ENCODE results near the gene SPSB1. TPM values are rescaled to one million over a fixed set of nuclear protein-coding genes. Genes with fewer than 3 reads are reported as not detected.

SPSB1 gene
- total and polyA plus RNA-seq, 10 of the 15 experiments (the other 5 are each of a cell fraction or from before 2014, with no cell fraction given), result 0.02 to 2.0 (median 0.90) TPM; not detected in 1

DNA sequence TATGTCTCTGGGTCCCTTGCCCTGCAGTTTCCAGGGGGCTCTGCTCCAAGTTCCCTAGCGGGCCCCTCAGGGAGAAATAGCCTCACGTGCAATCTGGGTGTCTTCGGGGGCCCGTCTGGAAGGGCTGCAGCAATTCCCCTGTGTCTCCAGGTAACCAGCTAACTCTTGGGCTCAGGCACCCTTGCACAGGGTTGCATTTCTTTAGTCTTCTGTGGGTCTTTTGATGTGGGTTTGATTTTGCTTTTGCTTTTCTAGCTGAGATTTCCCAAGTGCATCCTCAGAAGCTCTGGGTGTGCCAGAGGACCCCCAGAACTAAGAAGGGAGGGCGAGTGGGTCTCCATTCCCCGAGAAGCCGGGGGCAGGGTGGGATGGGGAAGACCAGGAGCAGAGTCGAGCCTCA lies 75.7 kb downstream of the SPSB1 start:
- in situ Hi-C loops (cut with MboI), result no loop called here
- H3K9ac ChIP-seq (ENCODE audit: control insufficient read depth, insufficient read depth, low read length), result no peak overlapping the region
- no peaks in the 10 kb centered on the region for H3K79me2 ChIP-seq (ENCODE audit: control insufficient read depth, insufficient read depth, low read length)
- no peak for DNase-seq (ENCODE audit: low read depth, low spot score)
- ChIA-PET CTCF (interaction anchor here (1.3 kb wide), 1 partner anchor 123 kb away, joined by 3 read pairs; no protein-coding TSS in a partner anchor), SMC1A (ENCODE audit: uncharacterized antibody, unreplicated experiment) (interaction anchor here (1.3 to 1.4 kb wide), 2 partner anchors 54 to 87 kb away, joined by 3 to 5 read pairs; no protein-coding TSS in a partner anchor), RAD21 (ENCODE audit: unreplicated experiment) (no interaction called here), POLR2A (no interaction called here)
- BruUV-seq (replicated peaks), result no TSS peak
- H3K27ac ChIP-seq (ENCODE audit: control insufficient read depth, insufficient read depth), result no peak overlapping the region
- intact Hi-C loops (cut with micrococcal nuclease; ENCODE audit: unreplicated experiment), result no loop called here
- no peaks in the 10 kb centered on the region for H3K9me3 ChIP-seq (replicated peaks; ENCODE audit: control insufficient read depth, insufficient read depth, low read length)
- H3K36me3 ChIP-seq (ENCODE audit: control insufficient read depth in 2 of 2, insufficient read depth in 2 of 2, low read length in 1 of 2), result no peaks in the 10 kb centered on the region
- no peak overlapping the region for H3K4me2 ChIP-seq (ENCODE audit: control insufficient read depth, insufficient read depth)
- H3K27me3 ChIP-seq (replicated peaks in 1 of 2; ENCODE audit: control insufficient read depth in 2 of 2, insufficient read depth in 2 of 2, low read length in 1 of 2), result no peaks in the 10 kb centered on the region; a peak in 1 of 4 replicates
- no peak for FAIRE-seq
- H2AFZ ChIP-seq (ENCODE audit: control insufficient read depth, low read depth, low read length), result no peak overlapping the region
- WGBS (ENCODE audit: insufficient coverage, insufficient replicate concordance, low lambda C conversion rate, missing lambda C conversion rate), result 47% methylated on average over 8 of the region's 8 CpGs
- no peak for TF ChIP-seq ELK1 (IDR thresholded peaks at IDR 0.05; ENCODE audit: low read depth, low read length)
- TF ChIP-seq MEF2B (IDR thresholded peaks at IDR 0.05; ENCODE audit: partially characterized antibody, poor library complexity, severe bottlenecking), result no peak
- no peak for TF ChIP-seq SMAD5 (IDR thresholded peaks at IDR 0.05; ENCODE audit: low read depth)
- no peak for TF ChIP-seq BMI1 (IDR thresholded peaks at IDR 0.05; ENCODE audit: borderline replicate concordance)
- no peak for TF ChIP-seq MYC (IDR thresholded peaks at IDR 0.05; ENCODE audit: insufficient read depth, insufficient read length, insufficient replicate concordance, low read length, severe bottlenecking)
- TF ChIP-seq JUND (IDR thresholded peaks at IDR 0.05; ENCODE audit: low read depth, low read length), result no peak
- TF ChIP-seq TCF12 (IDR thresholded peaks at IDR 0.05; ENCODE audit: low read depth, low read length), result no peak
- TF ChIP-seq FOXM1 (IDR thresholded peaks at IDR 0.05; ENCODE audit: low read depth, low read length), result no peak
- no peak for TF ChIP-seq CEBPB (IDR thresholded peaks at IDR 0.05; ENCODE audit: borderline replicate concordance in 1 of 2, low read depth in 2 of 2, low read length in 2 of 2)
- no peak for TF ChIP-seq BCL11A (IDR thresholded peaks at IDR 0.05; ENCODE audit: low read depth, low read length)
- TF ChIP-seq NFIC (IDR thresholded peaks at IDR 0.05; ENCODE audit: low read depth, low read length), result no peak
- TF ChIP-seq TCF3 (IDR thresholded peaks at IDR 0.05; ENCODE audit: borderline replicate concordance, insufficient read depth, low read depth, low read length), result no peak
- H4K20me1 ChIP-seq (ENCODE audit: control insufficient read depth, insufficient read depth), result no peaks in the 10 kb centered on the region
- no peaks in the 10 kb centered on the region; the same call in 1 of the 2 replicates for H3K4me1 ChIP-seq (ENCODE audit: control insufficient read depth, insufficient read depth, low read length)
- no peak for ATAC-seq
- H3K4me3 ChIP-seq, result no peak overlapping the region

Data from GM12878 (cell line).